ENCODE results near the gene ADAT2.

The ADAT2 gene

DNA sequence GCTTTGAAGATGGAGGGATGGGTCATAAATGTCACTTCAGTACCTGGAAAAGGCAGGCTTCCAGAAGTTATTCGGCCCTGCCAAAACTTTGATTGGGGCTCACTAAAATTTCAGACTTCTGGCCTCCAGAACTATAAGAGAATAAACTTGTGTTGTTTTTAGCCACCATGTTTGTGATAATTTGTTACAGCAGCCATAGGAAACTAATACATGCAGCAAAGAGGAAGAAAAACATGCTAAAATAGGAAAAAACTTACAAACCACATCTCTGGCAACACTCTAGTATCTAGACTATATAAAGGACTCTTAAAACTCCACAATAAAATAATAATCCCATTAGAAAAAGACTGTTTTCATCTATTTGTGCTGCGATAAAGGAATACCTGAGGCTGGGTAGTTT, 9.5 kb downstream of the ADAT2 start:
- DNase-seq, result no peak

DNA sequence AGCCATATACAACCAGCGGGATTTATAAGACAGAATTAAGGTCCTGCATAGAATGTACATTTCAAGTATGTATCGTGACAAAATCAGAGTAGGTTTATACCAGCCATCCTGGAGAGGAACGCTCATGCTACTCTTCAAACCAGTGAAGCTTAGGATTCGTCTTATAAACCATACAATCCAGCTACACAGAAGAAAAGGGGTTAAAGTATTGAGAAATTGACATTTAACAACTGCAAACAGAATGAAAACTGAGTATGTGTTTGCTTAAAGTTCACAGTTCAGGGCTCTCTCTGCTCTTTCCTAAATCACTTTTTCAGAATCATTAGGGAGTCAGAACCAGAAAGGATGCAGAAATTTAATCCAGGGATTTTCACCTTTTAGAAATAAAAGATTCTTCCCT, 17.9 kb downstream of the ADAT2 start:
- DNase-seq, result no peak

GRCh38 chr6:143431226-143431625, 19.3 kb downstream of the ADAT2 start:
- no peak for DNase-seq

DNA sequence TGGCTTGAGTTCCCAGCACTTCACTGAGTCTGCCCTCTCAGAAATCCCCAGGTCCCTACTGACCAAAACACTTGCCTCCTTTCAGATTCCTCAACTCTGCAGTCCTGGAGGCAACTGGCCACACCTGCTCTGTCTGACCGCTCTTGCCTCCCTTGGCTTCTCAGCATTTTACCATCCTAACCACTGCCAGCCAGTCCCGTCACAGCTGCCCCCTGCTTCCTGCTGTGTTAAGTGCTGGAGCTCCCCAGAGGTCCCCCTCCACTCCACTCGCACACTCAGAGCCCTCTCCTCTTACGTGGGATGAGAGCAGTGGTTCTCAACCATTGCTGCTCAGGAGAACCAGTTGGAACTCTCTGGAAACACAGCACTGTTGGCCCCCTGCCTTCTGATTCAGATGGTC, 20.5 kb downstream of the ADAT2 start:
- DNase-seq, result no peak

- peak; percentile 77 for DNase-seq
Measured at GRCh38 chr6:143427109-143427817, 23.2 kb downstream of the ADAT2 start.

GRCh38 chr6:143426026-143426425, 24.5 kb downstream of the ADAT2 start:
- DNase-seq, result no peak

DNA sequence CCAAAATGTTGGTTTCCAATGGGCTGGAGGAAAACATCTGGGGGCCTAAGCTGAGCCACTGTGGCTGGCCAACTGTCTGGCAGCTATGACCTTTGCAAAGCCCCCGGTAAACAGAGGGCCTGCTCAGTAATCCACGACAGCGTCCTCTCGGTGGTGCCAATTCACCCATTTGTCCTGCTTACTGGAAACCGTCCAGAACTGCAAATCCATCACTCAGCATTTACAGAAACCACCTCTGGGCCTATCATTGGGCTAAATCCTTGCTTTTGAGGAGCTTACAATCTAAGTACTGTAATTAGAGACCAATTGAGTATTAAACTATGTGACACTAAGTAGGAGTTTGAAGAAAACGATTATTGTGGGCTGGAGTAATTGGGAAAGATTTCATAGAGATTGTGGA, 31.0 kb downstream of the ADAT2 start:
- no peak for DNase-seq

DNA sequence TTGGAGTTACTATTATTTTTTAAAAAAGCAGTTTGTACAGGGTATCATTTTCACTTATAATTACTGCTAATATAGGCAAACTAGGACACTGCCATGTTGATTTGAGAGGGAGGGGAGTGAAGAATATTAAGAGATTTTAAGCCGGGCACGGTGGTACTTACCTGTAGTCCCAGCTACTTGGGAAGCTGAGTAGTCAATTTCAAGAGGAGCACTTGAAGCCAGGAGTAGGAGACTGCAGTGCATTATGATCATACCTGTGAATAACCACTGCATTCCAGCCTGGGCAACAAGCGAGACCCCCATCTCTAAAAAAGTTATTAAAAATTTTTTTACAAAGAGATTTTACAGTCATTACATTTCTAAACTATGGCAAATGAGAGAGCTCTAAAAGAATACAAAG, 35.7 kb downstream of the ADAT2 start:
- no peak for DNase-seq

GRCh38 chr6:143410859-143411270, 39.6 kb downstream of the ADAT2 start:
- no peak for DNase-seq

GRCh38 chr6:143408787-143409162, 41.7 kb downstream of the ADAT2 start:
- no peak for DNase-seq

GRCh38 chr6:143408151-143408786, 42.2 kb downstream of the ADAT2 start:
- DNase-seq, result no peak

- no peak for DNase-seq
Measured at GRCh38 chr6:143406673-143407072, 43.8 kb downstream of the ADAT2 start.

GRCh38 chr6:143405373-143406154, 44.9 kb downstream of the ADAT2 start:
- no peak for DNase-seq

- DNase-seq, result no peak
Measured at GRCh38 chr6:143402721-143403336, 47.7 kb downstream of the ADAT2 start.

DNA sequence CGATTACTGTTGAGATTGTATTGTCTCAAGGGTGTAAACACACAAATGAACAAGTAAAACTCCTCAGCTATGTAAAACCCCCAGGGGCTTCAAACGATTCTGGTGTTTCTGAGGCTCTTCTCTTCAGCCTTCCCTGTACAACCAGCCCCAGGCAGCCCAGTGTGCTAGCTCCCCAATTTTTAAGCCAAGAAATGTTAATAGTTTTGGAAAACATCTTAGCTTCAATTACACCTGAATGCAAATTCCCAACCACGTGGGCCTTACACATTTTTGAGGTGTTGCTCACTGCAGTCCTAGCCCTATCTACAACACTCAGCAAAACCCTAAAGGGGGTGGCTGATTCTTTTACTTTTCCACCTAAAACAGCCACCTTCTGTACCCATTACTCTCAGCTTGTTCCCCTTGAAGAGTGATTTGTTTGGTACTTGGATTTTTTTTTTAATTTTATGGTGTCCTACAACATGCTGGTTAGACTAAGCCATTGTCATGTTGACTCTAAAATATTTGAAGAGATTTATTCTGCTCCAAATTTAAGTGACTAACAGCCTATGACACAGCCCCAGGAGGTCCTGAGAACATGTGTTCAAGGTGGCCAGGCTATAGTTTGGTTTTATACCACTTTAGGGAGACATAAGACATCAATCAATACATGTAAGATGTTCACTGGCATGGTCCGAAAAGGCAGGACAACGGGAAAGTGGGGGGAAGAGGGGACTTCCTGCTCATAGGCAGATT, 48.7 kb downstream of the ADAT2 start:
- no peak for DNase-seq

DNA sequence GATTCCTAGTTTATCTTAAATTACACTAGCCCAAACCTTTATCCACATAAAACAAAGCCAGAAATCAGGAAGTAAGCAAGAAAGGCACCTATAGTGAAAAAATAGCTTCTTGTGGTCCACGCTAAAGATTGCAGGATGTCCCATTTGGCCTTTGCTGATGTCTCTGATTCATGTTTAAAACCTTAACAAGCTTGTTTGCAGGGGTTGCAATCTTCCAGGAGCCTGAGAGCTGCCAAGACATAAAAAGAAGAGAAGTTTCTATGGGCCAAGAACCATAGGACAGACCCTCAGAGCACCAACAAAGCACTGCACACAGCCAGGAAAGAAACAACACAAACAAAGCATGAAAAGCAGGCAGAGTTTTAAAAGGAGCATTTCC, 49.4 kb downstream of the ADAT2 start:
- DNase-seq, result no peak

- DNase-seq, result peak; percentile 24
Measured at GRCh38 chr6:143400258-143401067, 50.0 kb downstream of the ADAT2 start.

GRCh38 chr6:143399775-143400174, 50.7 kb downstream of the ADAT2 start:
- no peak for DNase-seq

GRCh38 chr6:143399176-143399575, 51.3 kb downstream of the ADAT2 start:
- no peak for DNase-seq

DNA sequence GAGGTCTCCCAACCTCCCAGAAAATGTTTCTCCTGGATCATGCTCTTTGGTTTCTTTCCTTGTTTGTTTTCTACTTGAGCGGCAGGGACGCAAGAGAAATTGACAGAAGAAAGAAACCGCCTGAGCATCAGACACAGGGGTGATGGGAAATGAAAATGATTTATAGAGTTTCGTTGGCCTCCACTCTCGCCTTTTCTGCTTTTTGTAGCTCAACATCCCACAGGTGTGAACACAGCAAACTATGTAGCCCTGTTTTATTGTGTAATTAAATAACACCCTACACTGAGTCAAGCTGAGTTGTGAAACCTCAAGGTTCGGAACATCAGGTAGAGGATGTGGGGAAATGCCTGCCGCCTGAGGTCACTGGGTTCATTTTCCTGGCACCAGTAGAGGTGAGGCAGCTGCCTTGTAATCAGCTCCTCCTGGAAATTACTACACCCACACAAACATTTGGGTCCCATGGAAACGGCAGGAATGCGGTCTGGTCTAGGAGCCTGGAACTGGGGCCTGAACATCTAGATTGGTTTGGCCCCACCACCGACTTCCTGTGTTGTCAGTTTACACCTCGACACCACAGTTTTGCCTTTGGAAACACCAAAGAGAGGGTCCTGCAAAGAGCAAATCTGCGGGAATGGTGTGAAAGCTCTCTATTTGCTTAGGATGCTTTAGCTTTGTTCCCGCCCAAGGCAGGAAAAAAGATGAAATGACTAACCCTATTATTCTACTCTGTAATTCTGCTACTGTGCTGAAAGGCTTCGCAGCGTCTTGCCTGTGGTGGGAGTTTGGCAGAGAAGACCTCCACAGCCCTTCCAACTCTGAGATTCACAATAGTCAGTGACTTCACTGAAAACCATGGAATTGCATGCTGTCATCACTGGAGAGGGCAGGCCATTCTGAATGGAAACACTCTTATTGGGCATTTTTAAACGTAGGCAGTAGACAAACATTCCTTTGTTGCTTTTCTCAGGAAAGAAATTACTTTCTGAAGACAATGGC, 53.0 kb downstream of the ADAT2 start:
- DNase-seq, result peak; percentile 60

Data from activated CD4-positive, alpha-beta T cell treated with anti-CD3 and anti-CD28 coated beads, Interleukin-10, Interleukin-2, amounts not matched to agents 100 ng/mL and 50 ng/mL, durations not matched to agents 16 hours and 8 hours (primary cell).